PC-3 (cell line): ENCODE measurements around the gene MSMB. TPM values are rescaled to one million over a fixed set of nuclear protein-coding genes. Genes with fewer than 3 reads are reported as not detected.

Experiments used
- ATAC-seq: fragments of 200-7000 bp; cut with Tn5 transposase; 2 replicates; pipeline ENCODE4 v1.9.1; 2020; ENCODE audit warnings: mild to moderate bottlenecking, moderate library complexity
- BruUV-seq: library from RNA; stranded (reverse); fragments of 400-500 nt; replicated peaks from 2 replicates; lab custom pipeline; 2021; lab: Mats Ljungman, UMichigan
- CTCF ChIA-PET: fragments of 300-600 bp; sonication (Branson Sonifier 250); formaldehyde crosslinking; loops from one replicate; lab custom pipeline; 2022; ENCODE audit warnings: antibody characterized with exemption; lab: Charles Lee
- POLR2A ChIA-PET: fragments of 300-600 bp; sonication (Branson Sonifier 250); formaldehyde crosslinking; loops from one replicate; lab custom pipeline; 2022; ENCODE audit warnings: antibody characterized with exemption; ENCODE audit not compliant: unreplicated experiment; lab: Charles Lee
- DNase-seq: peaks from one replicate; pipeline ENCODE4 v3.0.0-alpha.2; 2015
- H2AFZ ChIP-seq: fragments of 300-600 bp; sonication (generic); 2 replicates; pipeline ENCODE4 v1.6.0; 2016; ENCODE audit warnings: antibody characterized with exemption, low read length
- H3F3A ChIP-seq: fragments of 300-600 bp; sonication (generic); one replicate; pipeline ENCODE4 v1.6.0; 2017; ENCODE audit warnings: antibody characterized with exemption, low read length, control low read depth, mild to moderate bottlenecking; ENCODE audit not compliant: unreplicated experiment
- H3K27ac ChIP-seq: fragments of 300-600 bp; sonication (generic); 2 replicates; pipeline ENCODE4 v1.5.1; 2016; ENCODE audit warnings: mild to moderate bottlenecking, low read length
- H3K27me3 ChIP-seq: fragments of 300-600 bp; sonication (generic); 2 replicates; pipeline ENCODE4 v1.6.1; 2016; ENCODE audit warnings: low read length, mixed read lengths
- H3K36me3 ChIP-seq: fragments of 300-600 bp; sonication (generic); 2 replicates; pipeline ENCODE4 v1.6.1; 2016; ENCODE audit warnings: low read depth, mixed run types, low read length, mixed read lengths
- H3K4me1 ChIP-seq: fragments of 300-600 bp; sonication (generic); 2 replicates; pipeline ENCODE4 v1.5.1; 2016; ENCODE audit warnings: low read length; ENCODE audit not compliant: insufficient read depth
- H3K4me2 ChIP-seq: fragments of 300-600 bp; sonication (generic); 2 replicates; pipeline ENCODE4 v1.6.0; 2016; ENCODE audit warnings: low read length
- H3K4me3 ChIP-seq: fragments of 300-600 bp; sonication (generic); 2 replicates; pipeline ENCODE4 v1.5.1; 2016; ENCODE audit warnings: mild to moderate bottlenecking, low read length, mixed read lengths
- H3K79me2 ChIP-seq: fragments of 300-600 bp; sonication (generic); 2 replicates; pipeline ENCODE4 v1.6.1; 2017; ENCODE audit warnings: low read length, mixed read lengths
- H3K9ac ChIP-seq: fragments of 300-600 bp; sonication (generic); 2 replicates; pipeline ENCODE4 v1.6.0; 2016; ENCODE audit warnings: mild to moderate bottlenecking, low read length
- H3K9me2 ChIP-seq: fragments of 300-600 bp; sonication (generic); replicated peaks from 2 replicates; pipeline ENCODE4 v1.6.1; 2016; ENCODE audit warnings: mixed run types, low read length, mixed read lengths
- H3K9me3 ChIP-seq: fragments of 300-600 bp; sonication (generic); 2 replicates; pipeline ENCODE4 v1.6.1; 2016; ENCODE audit warnings: low read length, mixed read lengths
- H4K20me1 ChIP-seq: fragments of 300-600 bp; sonication (generic); 2 replicates; pipeline ENCODE4 v1.6.1; 2016; ENCODE audit warnings: low read length, mixed read lengths
- CTCF ChIP-seq: fragments of 300-600 bp; sonication (generic); conservative IDR thresholded peaks from 2 replicates; pipeline ENCODE4 v1.5.1; 2017; ENCODE audit warnings: antibody characterized with exemption, low read depth, mild to moderate bottlenecking, low read length
- EZH2 ChIP-seq: fragments of 300-600 bp; sonication (generic); IDR thresholded peaks from one replicate; pipeline ENCODE4 v1.6.1; 2017; ENCODE audit warnings: antibody characterized with exemption, mild to moderate bottlenecking, low read length; ENCODE audit not compliant: unreplicated experiment
- EZH2phosphoT487 ChIP-seq: fragments of 300-600 bp; sonication (generic); IDR thresholded peaks from 2 replicates; pipeline ENCODE4 v1.6.1; 2018; ENCODE audit warnings: mild to moderate bottlenecking, antibody characterized with exemption, low read length, borderline replicate concordance
- intact Hi-C: fragments of 100-400 bp; cut with micrococcal nuclease; formaldehyde crosslinking; loops from 2 replicates; pipeline ENCODE4 v1.9.0; 2023
- total RNA-seq: library from RNA; depleted of rRNA; stranded (reverse); fragments of >200 nt; gene quantifications from 2 replicates; pipeline ENCODE4 v1.2.3, GENCODE V29; 2014

Gene MSMB
- total RNA-seq, 1 experiment from 2014 or later: not detected

GRCh38 chr10:46077141-46077554 is 31.1 kb upstream of the MSMB start:
- Histone ChIP-seq H4K20me1 (no peaks in the 10 kb centered on the region), H3K4me3 (no peak overlapping the region), H3K9me2 (no peaks in the 10 kb centered on the region), H3K4me2 (no peak overlapping the region), H3K27me3 (no peaks in the 10 kb centered on the region), H2AFZ (no peak overlapping the region), H3K4me1 (no peaks in the 10 kb centered on the region), H3K27ac (no peak overlapping the region), H3K9me3 (no peaks in the 10 kb centered on the region), H3K9ac (no peak overlapping the region), H3K36me3 (no peaks in the 10 kb centered on the region), H3K79me2 (no peaks in the 10 kb centered on the region), H3F3A (no peaks in the 10 kb centered on the region)
- no peak for ATAC-seq
- intact Hi-C loops: no loop called here
- ChIA-PET CTCF (no interaction called here), POLR2A (no interaction called here)
- BruUV-seq: no TSS peak
- TF ChIP-seq EZH2: no peak
- TF ChIP-seq EZH2phosphoT487: no peak
- TF ChIP-seq CTCF: no peak
- DNase-seq: no peak

- no peak overlapping the region for H3K27ac ChIP-seq
- TF ChIP-seq CTCF (no peak), EZH2 (no peak), EZH2phosphoT487 (no peak)
- DNase-seq: no peak
- no peaks in the 10 kb centered on the region for H3F3A ChIP-seq
- BruUV-seq: no TSS peak
- no peak for ATAC-seq
- no peaks in the 10 kb centered on the region for H3K4me1 ChIP-seq
- no peaks in the 10 kb centered on the region for H4K20me1 ChIP-seq
- no peaks in the 10 kb centered on the region for H3K9me2 ChIP-seq
- no peaks in the 10 kb centered on the region for H3K36me3 ChIP-seq
- intact Hi-C loops: no loop called here
- H3K4me3 ChIP-seq: no peak overlapping the region
- ChIA-PET CTCF (no interaction called here), POLR2A (no interaction called here)
- H3K27me3 ChIP-seq: no peaks in the 10 kb centered on the region
- H3K79me2 ChIP-seq: no peaks in the 10 kb centered on the region
- H3K9me3 ChIP-seq: no peaks in the 10 kb centered on the region
- no peak overlapping the region for H3K9ac ChIP-seq
- H3K4me2 ChIP-seq: no peak overlapping the region
- H2AFZ ChIP-seq: no peak overlapping the region
These were observed 29.8 kb upstream of the MSMB start for GRCh38 chr10:46075869-46076268.

GRCh38 chr10:46074196-46074946 is 28.3 kb upstream of the MSMB start:
- Histone ChIP-seq H3K9me3 (no peaks in the 10 kb centered on the region), H3K4me3 (no peak overlapping the region), H3K4me1 (no peaks in the 10 kb centered on the region), H3K79me2 (no peaks in the 10 kb centered on the region), H3K9me2 (no peaks in the 10 kb centered on the region), H2AFZ (no peak overlapping the region), H3K36me3 (no peaks in the 10 kb centered on the region), H3K27ac (no peak overlapping the region), H3K27me3 (no peaks in the 10 kb centered on the region), H3F3A (no peaks in the 10 kb centered on the region), H3K9ac (no peak overlapping the region), H4K20me1 (no peaks in the 10 kb centered on the region), H3K4me2 (no peak overlapping the region)
- POLR2A ChIA-PET: no interaction called here
- BruUV-seq: no TSS peak
- intact Hi-C loops: no loop called here
- CTCF ChIA-PET: no interaction called here
- no peak for ATAC-seq
- no peak for DNase-seq
- no peak for TF ChIP-seq EZH2phosphoT487
